Lower leg skin (tissue), 4 donors: ENCODE data around the gene ATG2B. TPM values are rescaled to one million over a fixed set of nuclear protein-coding genes. Genes with fewer than 3 reads are reported as not detected.

Experiments used
- DNase-seq, 2 donors: peaks; one replicate each; pipeline ENCODE4 v3.0.0-alpha.2; 2019; ENCODE audit warnings: low spot score in 2 of 2
- H3K4me3 ChIP-seq: fragments of 200-600 bp; sonication (generic); 2 replicates; pipeline ENCODE4 v1.5.1; 2017; ENCODE audit warnings: mild to moderate bottlenecking, low read depth; ENCODE audit not compliant: poor library complexity, severe bottlenecking
- CTCF ChIP-seq, 3 donors: fragments of 450-650 bp; IDR thresholded peaks; one replicate each; pipeline ENCODE4 v1.5.1; 2016; ENCODE audit warnings: antibody characterized with exemption in 3 of 3, mild to moderate bottlenecking in 3 of 3, moderate library complexity in 2 of 3
- POLR2A ChIP-seq, 2 donors: fragments of 450-650 bp; IDR thresholded peaks; one replicate each; pipeline ENCODE4 v1.6.1; 2016 to 2017; ENCODE audit warnings: antibody characterized with exemption in 2 of 2, mild to moderate bottlenecking in 1 of 2, moderate library complexity in 1 of 2
- WGBS, 2 donors: methylation state at CpG; one replicate each; pipeline ENCODE4 v1.1.5; 2018; 5-methylcytosine and 5-hydroxymethylcytosine counted together
- intact Hi-C: fragments of 100-400 bp; cut with DNase I; formaldehyde crosslinking; loops from one replicate; pipeline ENCODE4 v1.15.0; 2023; ENCODE audit warnings: low total_unique reads
- total RNA-seq, 4 donors: library from RNA; depleted of rRNA; stranded (reverse); fragments of >200 nt; gene quantifications; one replicate each; pipeline ENCODE4 v1.1.0, GENCODE V29; 2016

Gene ATG2B
- total RNA-seq, 4 donors from 2014 or later, result 23.8 to 44.8 (median 30.9) TPM

- no peak overlapping the region for H3K4me3 ChIP-seq
- intact Hi-C loops, result no loop called here
- TF ChIP-seq CTCF (IDR thresholded peaks at IDR 0.05) (no peak), POLR2A (IDR thresholded peaks at IDR 0.05) (no peak)
- no peak for DNase-seq
- WGBS, 2 donors, result 76 to 89% methylated on average over 4 of the region's 4 CpGs
Measured at GRCh38 chr14:96231056-96231455, 132.1 kb downstream of the ATG2B start.

GRCh38 chr14:96229315-96229714 lies 133.8 kb downstream of the ATG2B start:
- H3K4me3 ChIP-seq, result no peak overlapping the region
- WGBS, 2 donors, result 86 to 91% methylated on average over 6 of the region's 6 CpGs
- no peak for TF ChIP-seq CTCF (IDR thresholded peaks at IDR 0.05)
- TF ChIP-seq POLR2A (IDR thresholded peaks at IDR 0.05), result no peak
- intact Hi-C loops, result no loop called here
- no peak for DNase-seq

Other genes starting within 250 kb of the ATG2B start
- gene BDKRB2, start 158.5 kb downstream of the ATG2B start, total RNA-seq, result 10 to 100 TPM in 2 of 4 donors, 1 to 10 TPM in 2; 8.3 to 14.8 (median 9.4) TPM
- gene BDKRB1, start 107.1 kb downstream of the ATG2B start, total RNA-seq, result 1 to 10 TPM in 3 of 4 donors, under 1 TPM in 1; 0.91 to 5.4 (median 1.8) TPM
- gene GSKIP, start 185 bp upstream of the ATG2B start, total RNA-seq, result 10 to 100 TPM; 22.6 to 37.1 (median 27.4) TPM
- gene AK7, start 28.8 kb upstream of the ATG2B start, total RNA-seq, result 10 to 100 TPM in 3 of 4 donors, 1 to 10 TPM in 1; 9.8 to 22.5 (median 11.7) TPM
- 10 to 100 TPM; 66.1 to 91.4 (median 76.0) TPM for gene PAPOLA, start 139.0 kb upstream of the ATG2B start, total RNA-seq